ENCODE results near the gene STARD13. TPM values are rescaled to one million over a fixed set of nuclear protein-coding genes. Genes with fewer than 3 reads are reported as not detected.

The STARD13 gene
- total RNA-seq, 6 donors from 2014 or later = 43.6 to 76.5 (median 63.7) TPM

GRCh38 chr13:33080972-33081590, 204.5 kb downstream of the STARD13 start:
- no peak for TF ChIP-seq POLR2AphosphoS5 (IDR thresholded peaks at IDR 0.05)
- no peak for TF ChIP-seq POLR2A (IDR thresholded peaks at IDR 0.05)
- no peak for TF ChIP-seq EP300 (IDR thresholded peaks at IDR 0.05)
- no peak for TF ChIP-seq CTCF (IDR thresholded peaks at IDR 0.05)

GRCh38 chr13:33079960-33080359, 205.6 kb downstream of the STARD13 start:
- Histone ChIP-seq H3K4me3 (no peak overlapping the region), H3K36me3 (no peaks in the 10 kb centered on the region), H3K27me3 (no peaks in the 10 kb centered on the region), H3K27ac (no peak overlapping the region), H3K9me3 (no peaks in the 10 kb centered on the region), H3K4me1 (peaks cover 0 to 9% (median 1%) of the 10 kb centered on the region in 4 donors)
- TF ChIP-seq EP300 (IDR thresholded peaks at IDR 0.05) (no peak), POLR2AphosphoS5 (IDR thresholded peaks at IDR 0.05) (no peak), CTCF (IDR thresholded peaks at IDR 0.05) (no peak), POLR2A (IDR thresholded peaks at IDR 0.05) (no peak)
- ATAC-seq (ENCODE audit: low FRiP score in 2 of 2) (peak in 1 of 2 donors; percentile 53), DNase-seq (no peak)
- 25 to 29% methylated on average over 2 of the region's 2 CpGs for WGBS, 2 donors

More at GRCh38 chr13:33080972-33081590, 204.5 kb downstream of the STARD13 start:
- Histone ChIP-seq H3K27ac (peak overlapping the region in 1 of 4 donors; percentile 49), H3K4me3 (no peak overlapping the region), H3K27me3 (no peaks in the 10 kb centered on the region), H3K4me1 (peaks cover 0 to 9% (median 1%) of the 10 kb centered on the region in 4 donors), H3K36me3 (no peaks in the 10 kb centered on the region), H3K9me3 (no peaks in the 10 kb centered on the region)
- WGBS, 2 donors = 41 to 58% methylated on average over 5 of the region's 5 CpGs
- DNase-seq (no peak), ATAC-seq (ENCODE audit: low FRiP score in 2 of 2) (no peak)

GRCh38 chr13:33078263-33078662, 207.3 kb downstream of the STARD13 start:
- DNase-seq (no peak), ATAC-seq (ENCODE audit: low FRiP score in 2 of 2) (no peak)
- TF ChIP-seq CTCF (IDR thresholded peaks at IDR 0.05) (no peak), EP300 (IDR thresholded peaks at IDR 0.05) (no peak), POLR2AphosphoS5 (IDR thresholded peaks at IDR 0.05) (no peak), POLR2A (IDR thresholded peaks at IDR 0.05) (no peak)
- H3K9me3 ChIP-seq = no peaks in the 10 kb centered on the region
- H3K4me1 ChIP-seq = peaks cover 0 to 9% (median 1%) of the 10 kb centered on the region in 4 donors
- 88 to 89% methylated on average over 3 of the region's 3 CpGs for WGBS, 2 donors
- H3K4me3 ChIP-seq = no peak overlapping the region
- H3K27ac ChIP-seq = no peak overlapping the region
- no peaks in the 10 kb centered on the region for H3K27me3 ChIP-seq
- no peaks in the 10 kb centered on the region for H3K36me3 ChIP-seq

GRCh38 chr13:33076001-33076992, 209.3 kb downstream of the STARD13 start:
- DNase-seq = no peak
- no peaks in the 10 kb centered on the region for H3K9me3 ChIP-seq
- H3K27ac ChIP-seq = no peak overlapping the region
- peaks cover 0 to 9% (median 1%) of the 10 kb centered on the region in 4 donors for H3K4me1 ChIP-seq
- no peaks in the 10 kb centered on the region for H3K36me3 ChIP-seq
- ATAC-seq (ENCODE audit: low FRiP score in 2 of 2) = no peak
- H3K27me3 ChIP-seq = no peaks in the 10 kb centered on the region
- 91 to 93% methylated on average over 9 to 10 of the region's 10 CpGs for WGBS, 2 donors
- no peak for TF ChIP-seq POLR2A (IDR thresholded peaks at IDR 0.05)
- TF ChIP-seq CTCF (IDR thresholded peaks at IDR 0.05) = no peak
- TF ChIP-seq EP300 (IDR thresholded peaks at IDR 0.05) = no peak
- no peak for TF ChIP-seq POLR2AphosphoS5 (IDR thresholded peaks at IDR 0.05)
- H3K4me3 ChIP-seq = no peak overlapping the region
